Upper lobe of right lung (tissue), 1 donor: ENCODE results near the gene IL20. TPM values are rescaled to one million over a fixed set of nuclear protein-coding genes. Genes with fewer than 3 reads are reported as not detected.

ENCODE experiments used
- ATAC-seq: fragments of 200-7000 bp; cut with Tn5 transposase; one replicate; pipeline ENCODE4 v1.9.1; 2020; ENCODE audit warnings: mild to moderate bottlenecking, moderate library complexity
- DNase-seq: peaks from one replicate; pipeline ENCODE4 v3.0.0-alpha.2; 2020
- H3K27ac ChIP-seq: fragments of 200-600 bp; one replicate; pipeline ENCODE4 v1.8.0; 2022
- H3K27me3 ChIP-seq: fragments of 200-600 bp; one replicate; pipeline ENCODE4 v1.8.0; 2022; ENCODE audit warnings: mild to moderate bottlenecking
- H3K36me3 ChIP-seq: fragments of 200-600 bp; one replicate; pipeline ENCODE4 v1.8.0; 2022
- H3K4me1 ChIP-seq: fragments of 200-600 bp; one replicate; pipeline ENCODE4 v1.8.0; 2022
- H3K4me3 ChIP-seq: fragments of 200-600 bp; one replicate; pipeline ENCODE4 v1.8.0; 2022; ENCODE audit warnings: mild to moderate bottlenecking
- H3K9me3 ChIP-seq: fragments of 200-600 bp; one replicate; pipeline ENCODE4 v1.8.0; 2022
- CTCF ChIP-seq: fragments of 200-600 bp; IDR thresholded peaks from one replicate; pipeline ENCODE4 v1.8.0; 2022; ENCODE audit warnings: antibody characterized with exemption
- intact Hi-C: fragments of 100-400 bp; cut with DNase I; formaldehyde crosslinking; loops from one replicate; pipeline ENCODE4 v1.11.0; 2022
- total RNA-seq: library from RNA; stranded (reverse); fragmentation: NEBNext Ultra II Directional; extraction: Animal tissue kit (Norgen Biotek cat#: 25700); gene quantifications from one replicate; pipeline ENCODE4 v1.2.1, GENCODE V29; 2021
- donor health status: DM: no; HTN: yes; CAD: no; lungs with severe emphysema.

Gene IL20
- total RNA-seq, 1 donor from 2014 or later, result not detected

GRCh38 chr1:206880314-206880713 lies 14.9 kb downstream of the IL20 start:
- Histone ChIP-seq H3K27me3 (no peaks in the 10 kb centered on the region), H3K9me3 (peaks cover 9% of the 10 kb centered on the region), H3K27ac (no peak overlapping the region), H3K36me3 (no peaks in the 10 kb centered on the region), H3K4me3 (no peak overlapping the region), H3K4me1 (no peaks in the 10 kb centered on the region)
- intact Hi-C loops, result no loop called here
- ATAC-seq (no peak), DNase-seq (no peak)
- TF ChIP-seq CTCF, result no peak

- intact Hi-C loops, result no loop called here
Observed at GRCh38 chr1:206882555-206882954, 17.1 kb downstream of the IL20 start.

GRCh38 chr1:206883160-206883559 lies 17.7 kb downstream of the IL20 start:
- peaks cover 6% of the 10 kb centered on the region for H3K9me3 ChIP-seq
- H3K4me1 ChIP-seq, result no peaks in the 10 kb centered on the region
- H3K4me3 ChIP-seq, result no peak overlapping the region
- H3K36me3 ChIP-seq, result no peaks in the 10 kb centered on the region
- H3K27ac ChIP-seq, result no peak overlapping the region
- TF ChIP-seq CTCF, result no peak
- ATAC-seq, result no peak
- intact Hi-C loops, result no loop called here
- H3K27me3 ChIP-seq, result no peaks in the 10 kb centered on the region
- no peak for DNase-seq

More at GRCh38 chr1:206882555-206882954, 17.1 kb downstream of the IL20 start:
- no peak for DNase-seq
- no peak for ATAC-seq
- no peak for TF ChIP-seq CTCF
- Histone ChIP-seq H3K36me3 (no peaks in the 10 kb centered on the region), H3K9me3 (peaks cover 9% of the 10 kb centered on the region), H3K4me1 (no peaks in the 10 kb centered on the region), H3K27ac (no peak overlapping the region), H3K4me3 (no peak overlapping the region), H3K27me3 (no peaks in the 10 kb centered on the region)

GRCh38 chr1:206883876-206884275 lies 18.5 kb downstream of the IL20 start:
- Histone ChIP-seq H3K4me3 (no peak overlapping the region), H3K27ac (no peak overlapping the region), H3K27me3 (no peaks in the 10 kb centered on the region), H3K9me3 (no peaks in the 10 kb centered on the region), H3K4me1 (no peaks in the 10 kb centered on the region), H3K36me3 (no peaks in the 10 kb centered on the region)
- DNase-seq (no peak), ATAC-seq (no peak)
- no peak for TF ChIP-seq CTCF
- intact Hi-C loops, result no loop called here

- ATAC-seq (no peak), DNase-seq (no peak)
- no peaks in the 10 kb centered on the region for H3K36me3 ChIP-seq
- no peaks in the 10 kb centered on the region for H3K9me3 ChIP-seq
- TF ChIP-seq CTCF, result no peak
- intact Hi-C loops, result no loop called here
- H3K4me1 ChIP-seq, result peaks cover 13% of the 10 kb centered on the region
- H3K27ac ChIP-seq, result no peak overlapping the region
- H3K27me3 ChIP-seq, result no peaks in the 10 kb centered on the region
- no peak overlapping the region for H3K4me3 ChIP-seq
Observed at GRCh38 chr1:206885341-206886060, 20.1 kb downstream of the IL20 start.
